Osteoblast (primary cell): Measurements from ENCODE around the gene TNFRSF12A. TPM values are rescaled to one million over a fixed set of nuclear protein-coding genes. Genes with fewer than 3 reads are reported as not detected.

Experiments used
- DNase-seq: peaks from one replicate; pipeline ENCODE4 v3.0.0; 2011; ENCODE audit warnings: low spot score, mixed read lengths; ENCODE audit not compliant: insufficient read length; ENCODE audit errors: missing footprints
- H2AFZ ChIP-seq: 2 replicates; pipeline ENCODE4 v1.6.0; 2011; ENCODE audit warnings: mild to moderate bottlenecking, low read length
- H3K27ac ChIP-seq: 2 replicates; pipeline ENCODE4 v1.5.1; 2011; ENCODE audit warnings: mild to moderate bottlenecking, low read depth, low read length, moderate library complexity
- H3K27me3 ChIP-seq: 2 replicates; pipeline ENCODE4 v1.6.0; 2012; ENCODE audit warnings: mild to moderate bottlenecking, control low read depth, inconsistent platforms, low read length, moderate library complexity; ENCODE audit not compliant: insufficient read depth
- H3K36me3 ChIP-seq: 2 replicates; pipeline ENCODE4 v1.5.1; 2011; ENCODE audit warnings: mild to moderate bottlenecking, low read length, control low read depth, moderate library complexity; ENCODE audit not compliant: insufficient read depth
- H3K4me1 ChIP-seq: 2 replicates; pipeline ENCODE4 v1.5.1; 2011; ENCODE audit warnings: mild to moderate bottlenecking, low read length, control low read depth, moderate library complexity; ENCODE audit not compliant: insufficient read depth
- H3K4me2 ChIP-seq: 2 replicates; pipeline ENCODE4 v1.6.0; 2011; ENCODE audit warnings: mild to moderate bottlenecking, low read length; ENCODE audit not compliant: insufficient read depth
- H3K4me3 ChIP-seq: fragments of 200-600 bp; sonication (generic); 3 replicates; pipeline ENCODE4 v1.5.1; 2012; ENCODE audit warnings: mild to moderate bottlenecking, low read length, inconsistent platforms; ENCODE audit not compliant: insufficient read depth
- H3K79me2 ChIP-seq: 2 replicates; pipeline ENCODE4 v1.6.0; 2012; ENCODE audit warnings: mild to moderate bottlenecking, low read length, control low read depth, inconsistent platforms; ENCODE audit not compliant: insufficient read depth
- H3K9me3 ChIP-seq: 2 replicates; pipeline ENCODE4 v1.5.1; 2011; ENCODE audit warnings: low read depth, low read length, control low read depth
- H4K20me1 ChIP-seq: 2 replicates; pipeline ENCODE4 v1.6.0; 2012; ENCODE audit warnings: mild to moderate bottlenecking, low read length, control low read depth; ENCODE audit not compliant: insufficient read depth
- total RNA-seq: library from RNA; depleted of rRNA; stranded (reverse); fragments of >200 nt; gene quantifications from 2 replicates; pipeline ENCODE4 v1.2.3, GENCODE V29; 2012
- TF ChIP-seq, protein P1 (sequence below): IDR thresholded peaks from 2 replicates; pipeline ENCODE4 v1.5.1; 2011; ENCODE audit warnings: mild to moderate bottlenecking, low read depth, low read length, moderate library complexity; ENCODE audit errors: extremely low read depth

The TNFRSF12A gene
- total RNA-seq, 1 donor: 143 TPM

- Histone ChIP-seq H3K4me3 (no peak overlapping the region), H3K36me3 (no peaks in the 10 kb centered on the region), H3K4me2 (no peak overlapping the region), H3K4me1 (peaks cover 1% of the 10 kb centered on the region), H4K20me1 (no peaks in the 10 kb centered on the region), H3K27me3 (peaks cover 8% of the 10 kb centered on the region), H3K9me3 (no peaks in the 10 kb centered on the region), H2AFZ (no peak overlapping the region), H3K79me2 (no peaks in the 10 kb centered on the region), H3K27ac (no peak overlapping the region)
- DNase-seq: no peak
- TF ChIP-seq, protein P1, sequence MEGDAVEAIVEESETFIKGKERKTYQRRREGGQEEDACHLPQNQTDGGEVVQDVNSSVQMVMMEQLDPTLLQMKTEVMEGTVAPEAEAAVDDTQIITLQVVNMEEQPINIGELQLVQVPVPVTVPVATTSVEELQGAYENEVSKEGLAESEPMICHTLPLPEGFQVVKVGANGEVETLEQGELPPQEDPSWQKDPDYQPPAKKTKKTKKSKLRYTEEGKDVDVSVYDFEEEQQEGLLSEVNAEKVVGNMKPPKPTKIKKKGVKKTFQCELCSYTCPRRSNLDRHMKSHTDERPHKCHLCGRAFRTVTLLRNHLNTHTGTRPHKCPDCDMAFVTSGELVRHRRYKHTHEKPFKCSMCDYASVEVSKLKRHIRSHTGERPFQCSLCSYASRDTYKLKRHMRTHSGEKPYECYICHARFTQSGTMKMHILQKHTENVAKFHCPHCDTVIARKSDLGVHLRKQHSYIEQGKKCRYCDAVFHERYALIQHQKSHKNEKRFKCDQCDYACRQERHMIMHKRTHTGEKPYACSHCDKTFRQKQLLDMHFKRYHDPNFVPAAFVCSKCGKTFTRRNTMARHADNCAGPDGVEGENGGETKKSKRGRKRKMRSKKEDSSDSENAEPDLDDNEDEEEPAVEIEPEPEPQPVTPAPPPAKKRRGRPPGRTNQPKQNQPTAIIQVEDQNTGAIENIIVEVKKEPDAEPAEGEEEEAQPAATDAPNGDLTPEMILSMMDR: no peak
Measured at GRCh38 chr16:2985893-2986355, 34.2 kb upstream of the TNFRSF12A start.

- Histone ChIP-seq H3K79me2 (no peaks in the 10 kb centered on the region), H3K9me3 (no peaks in the 10 kb centered on the region), H3K36me3 (no peaks in the 10 kb centered on the region), H3K27me3 (peaks cover 8% of the 10 kb centered on the region), H3K4me3 (no peak overlapping the region), H2AFZ (no peak overlapping the region), H3K4me2 (no peak overlapping the region), H3K27ac (no peak overlapping the region), H4K20me1 (no peaks in the 10 kb centered on the region), H3K4me1 (no peaks in the 10 kb centered on the region)
- TF ChIP-seq, protein P1: no peak
- DNase-seq: no peak
Measured at GRCh38 chr16:2986623-2987188, 33.5 kb upstream of the TNFRSF12A start.

- H3K27ac ChIP-seq: no peak overlapping the region
- no peaks in the 10 kb centered on the region for H3K9me3 ChIP-seq
- DNase-seq: no peak
- no peaks in the 10 kb centered on the region for H4K20me1 ChIP-seq
- H3K4me3 ChIP-seq: no peak overlapping the region
- H2AFZ ChIP-seq: no peak overlapping the region
- no peaks in the 10 kb centered on the region for H3K4me1 ChIP-seq
- TF ChIP-seq, protein P1: no peak
- H3K79me2 ChIP-seq: no peaks in the 10 kb centered on the region
- H3K4me2 ChIP-seq: no peak overlapping the region
- no peaks in the 10 kb centered on the region for H3K36me3 ChIP-seq
- H3K27me3 ChIP-seq: peaks cover 8% of the 10 kb centered on the region
Measured at GRCh38 chr16:2987286-2987685, 32.9 kb upstream of the TNFRSF12A start.

DNA sequence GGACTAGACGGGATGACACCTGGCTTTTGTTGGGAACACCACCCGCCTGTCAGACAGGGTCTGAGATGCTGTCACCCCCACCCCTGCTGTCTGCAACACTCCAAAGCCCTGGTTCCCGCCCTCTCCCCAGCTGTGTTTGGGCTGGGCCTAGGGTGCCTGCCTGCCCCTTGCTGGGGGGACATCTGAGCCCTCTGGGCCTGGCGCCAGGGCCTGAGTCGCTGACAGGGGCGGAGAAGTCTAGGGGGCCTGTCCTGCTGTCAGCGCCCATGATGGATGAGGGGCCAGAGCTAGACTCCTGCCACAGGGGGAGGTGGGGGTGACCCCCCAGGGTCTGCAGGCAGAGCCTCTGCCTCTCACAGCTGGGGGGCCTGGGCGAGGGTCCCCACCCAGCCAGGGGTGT lies 32.3 kb upstream of the TNFRSF12A start:
- Histone ChIP-seq H3K27ac (no peak overlapping the region), H2AFZ (no peak overlapping the region), H3K4me1 (no peaks in the 10 kb centered on the region), H3K36me3 (no peaks in the 10 kb centered on the region), H4K20me1 (no peaks in the 10 kb centered on the region), H3K27me3 (peaks cover 8% of the 10 kb centered on the region), H3K4me3 (no peak overlapping the region), H3K9me3 (no peaks in the 10 kb centered on the region), H3K79me2 (no peaks in the 10 kb centered on the region), H3K4me2 (no peak overlapping the region)
- TF ChIP-seq, protein P1: no peak
- DNase-seq: no peak
